Brain microvascular endothelial cell (primary cell): Measurements from ENCODE around the gene RBM46.
A peak's percentile ranks its signal among the peaks of the same experiment; 100 is the strongest.

Experiments
- DNase-seq: peaks from one replicate; pipeline ENCODE4 v3.0.0-alpha.2; 2020
- H3K27ac ChIP-seq: fragments of 250-450 bp; sonication (Bioruptor Pico); 2 replicates; pipeline ENCODE4 v1.5.1; 2020; ENCODE audit warnings: mild to moderate bottlenecking, moderate library complexity
- H3K27me3 ChIP-seq: fragments of 250-450 bp; sonication (Bioruptor Pico); replicated peaks from 2 replicates; pipeline ENCODE4 v1.5.1; 2020; ENCODE audit warnings: mild to moderate bottlenecking
- H3K36me3 ChIP-seq: fragments of 250-450 bp; sonication (Bioruptor Pico); replicated peaks from 2 replicates; pipeline ENCODE4 v1.5.1; 2020; ENCODE audit warnings: mild to moderate bottlenecking
- H3K4me3 ChIP-seq: 2 replicates; pipeline ENCODE4 v1.5.1; 2011; ENCODE audit warnings: low read depth, mild to moderate bottlenecking, control low read depth, low read length, moderate library complexity
- in situ Hi-C: cut with HindIII; loops from 2 replicates; pipeline ENCODE4 v1.10.0; 2017; ENCODE audit warnings: low sequenced_read_pairs, low pct_ligation_motif_present
- TF ChIP-seq, protein P1 (sequence below): IDR thresholded peaks from 2 replicates; pipeline ENCODE4 v1.5.1; 2011; ENCODE audit warnings: low read depth, mild to moderate bottlenecking, moderate library complexity, low read length, control low read depth, inconsistent platforms; ENCODE audit errors: missing control alignments

The RBM46 gene

DNA sequence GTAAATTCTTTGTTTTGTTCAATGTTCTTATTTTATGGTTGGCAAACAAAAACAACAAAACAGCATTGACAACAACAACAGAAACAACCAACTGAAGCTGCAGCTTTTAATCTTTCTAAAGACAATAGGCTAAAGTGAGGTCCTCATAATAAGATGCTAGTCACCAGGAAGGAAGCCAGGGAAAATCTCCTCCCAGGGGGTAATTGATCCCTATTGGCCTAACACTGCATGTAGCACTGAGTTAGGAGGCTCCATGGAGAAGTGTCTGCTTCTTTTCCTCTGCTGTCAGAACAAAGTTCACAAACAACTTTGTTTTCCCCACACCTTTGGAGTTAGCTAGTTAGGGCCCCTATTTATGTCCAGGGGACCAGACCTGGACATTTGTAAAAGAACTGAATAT is 42.0 kb upstream of the RBM46 start:
- TF ChIP-seq, protein P1, sequence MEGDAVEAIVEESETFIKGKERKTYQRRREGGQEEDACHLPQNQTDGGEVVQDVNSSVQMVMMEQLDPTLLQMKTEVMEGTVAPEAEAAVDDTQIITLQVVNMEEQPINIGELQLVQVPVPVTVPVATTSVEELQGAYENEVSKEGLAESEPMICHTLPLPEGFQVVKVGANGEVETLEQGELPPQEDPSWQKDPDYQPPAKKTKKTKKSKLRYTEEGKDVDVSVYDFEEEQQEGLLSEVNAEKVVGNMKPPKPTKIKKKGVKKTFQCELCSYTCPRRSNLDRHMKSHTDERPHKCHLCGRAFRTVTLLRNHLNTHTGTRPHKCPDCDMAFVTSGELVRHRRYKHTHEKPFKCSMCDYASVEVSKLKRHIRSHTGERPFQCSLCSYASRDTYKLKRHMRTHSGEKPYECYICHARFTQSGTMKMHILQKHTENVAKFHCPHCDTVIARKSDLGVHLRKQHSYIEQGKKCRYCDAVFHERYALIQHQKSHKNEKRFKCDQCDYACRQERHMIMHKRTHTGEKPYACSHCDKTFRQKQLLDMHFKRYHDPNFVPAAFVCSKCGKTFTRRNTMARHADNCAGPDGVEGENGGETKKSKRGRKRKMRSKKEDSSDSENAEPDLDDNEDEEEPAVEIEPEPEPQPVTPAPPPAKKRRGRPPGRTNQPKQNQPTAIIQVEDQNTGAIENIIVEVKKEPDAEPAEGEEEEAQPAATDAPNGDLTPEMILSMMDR: no peak
- Histone ChIP-seq H3K36me3 (no peaks in the 10 kb centered on the region), H3K4me3 (no peak overlapping the region), H3K27ac (no peak overlapping the region), H3K27me3 (peaks cover 36% of the 10 kb centered on the region)
- DNase-seq: no peak
- in situ Hi-C loops: no loop called here

DNA sequence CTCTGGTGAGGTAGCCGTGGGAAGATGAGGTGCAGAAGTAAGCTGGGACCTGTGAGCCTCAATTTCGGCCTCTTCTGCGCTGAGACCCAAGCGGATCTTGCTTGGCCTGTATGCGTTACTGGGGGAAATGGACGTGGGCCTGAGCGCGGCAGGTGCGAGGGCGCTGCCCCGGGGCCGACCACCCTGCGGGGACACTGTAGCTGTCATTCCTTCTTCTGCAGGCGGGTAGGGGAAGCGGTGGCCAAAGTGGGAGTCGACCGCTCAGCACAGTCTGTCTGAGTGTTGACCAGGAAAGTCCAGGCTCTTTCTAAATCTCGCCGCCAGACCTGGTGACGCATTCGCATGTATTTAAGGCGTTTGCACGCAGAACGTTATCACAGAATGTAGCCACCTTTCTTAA is 40.6 kb upstream of the RBM46 start:
- H3K27me3 ChIP-seq: peaks cover 47% of the 10 kb centered on the region
- TF ChIP-seq, protein P1: no peak
- H3K36me3 ChIP-seq: no peaks in the 10 kb centered on the region
- no peak overlapping the region for H3K27ac ChIP-seq
- in situ Hi-C loops: no loop called here
- DNase-seq: no peak
- no peak overlapping the region for H3K4me3 ChIP-seq

DNA sequence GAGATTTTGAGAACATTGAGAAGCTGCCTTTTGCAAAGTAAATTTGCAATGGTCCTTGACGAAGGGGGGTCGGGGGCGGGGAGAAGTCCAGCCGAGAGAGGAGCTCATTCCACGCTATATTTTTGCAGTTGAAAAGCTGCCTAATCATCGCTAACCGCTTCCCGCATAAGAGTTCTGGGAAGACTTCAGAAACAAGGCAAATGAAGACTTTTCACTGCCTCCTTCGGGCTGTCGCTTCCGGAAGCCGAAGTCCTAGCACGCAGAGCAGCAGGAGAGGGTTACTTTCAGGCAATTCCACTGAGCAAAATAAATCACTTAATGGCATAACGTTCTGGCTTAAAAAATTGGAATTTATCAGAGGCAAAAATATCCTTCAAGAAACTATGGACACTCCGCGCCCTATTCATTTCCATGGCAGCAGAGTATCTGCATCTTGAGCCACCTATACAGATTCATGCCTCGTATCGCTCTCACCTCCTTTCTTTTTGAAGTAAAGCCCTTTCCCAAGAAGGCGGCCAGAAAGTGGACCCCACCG is 39.9 kb upstream of the RBM46 start:
- Histone ChIP-seq H3K36me3 (no peaks in the 10 kb centered on the region), H3K27ac (no peak overlapping the region), H3K4me3 (no peak overlapping the region), H3K27me3 (peaks cover 50% of the 10 kb centered on the region)
- DNase-seq: no peak
- TF ChIP-seq, protein P1: no peak
- in situ Hi-C loops: no loop called here

DNA sequence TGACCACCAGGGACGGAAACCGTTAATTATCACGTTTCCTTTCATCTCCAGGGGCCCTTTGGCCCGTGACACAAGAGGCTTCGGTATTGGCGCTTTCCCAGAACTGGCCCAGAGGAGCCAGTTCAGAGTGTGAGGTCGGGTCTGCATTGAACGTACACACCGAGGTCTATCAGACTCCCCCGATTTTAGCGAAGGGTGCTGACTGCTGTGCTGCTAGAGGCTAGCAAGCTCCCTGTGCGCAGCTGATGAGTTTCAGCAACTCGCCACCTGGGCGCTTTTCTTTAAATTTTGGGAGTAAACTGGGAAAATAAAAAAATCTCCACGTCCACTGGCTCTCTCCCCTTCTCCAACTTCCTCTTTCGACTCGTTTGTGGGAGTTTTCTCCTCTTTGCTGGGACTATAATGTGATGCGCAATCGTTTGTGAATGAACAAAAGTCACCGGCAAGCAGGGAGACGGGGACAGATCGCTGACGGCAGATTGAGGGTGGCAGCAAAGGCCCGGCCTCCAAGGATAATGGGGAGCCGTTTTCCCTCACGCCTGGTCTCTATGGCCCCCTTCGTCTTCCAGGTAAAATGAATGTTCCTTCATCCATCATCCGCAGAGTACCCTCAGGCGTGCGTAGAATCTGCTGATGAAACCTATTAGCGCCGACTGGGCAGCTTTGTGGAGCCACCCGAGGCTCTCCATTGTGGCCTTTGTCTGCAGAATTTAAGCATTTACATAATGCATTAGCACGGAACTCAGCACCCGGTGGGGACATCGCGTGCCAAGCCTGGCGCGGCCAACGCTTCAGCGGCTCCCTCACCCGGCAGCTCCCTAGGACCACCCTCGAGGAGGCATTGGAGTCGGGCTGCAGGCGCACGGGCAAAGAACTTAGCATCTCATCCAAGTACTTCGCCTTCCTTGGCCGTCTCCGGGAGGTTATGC is 38.9 kb upstream of the RBM46 start:
- TF ChIP-seq, protein P1: no peak
- peaks cover 50% of the 10 kb centered on the region for H3K27me3 ChIP-seq
- DNase-seq: no peak
- no peak overlapping the region for H3K27ac ChIP-seq
- H3K4me3 ChIP-seq: peak overlapping the region; percentile 20
- in situ Hi-C loops: no loop called here
- no peaks in the 10 kb centered on the region for H3K36me3 ChIP-seq

DNA sequence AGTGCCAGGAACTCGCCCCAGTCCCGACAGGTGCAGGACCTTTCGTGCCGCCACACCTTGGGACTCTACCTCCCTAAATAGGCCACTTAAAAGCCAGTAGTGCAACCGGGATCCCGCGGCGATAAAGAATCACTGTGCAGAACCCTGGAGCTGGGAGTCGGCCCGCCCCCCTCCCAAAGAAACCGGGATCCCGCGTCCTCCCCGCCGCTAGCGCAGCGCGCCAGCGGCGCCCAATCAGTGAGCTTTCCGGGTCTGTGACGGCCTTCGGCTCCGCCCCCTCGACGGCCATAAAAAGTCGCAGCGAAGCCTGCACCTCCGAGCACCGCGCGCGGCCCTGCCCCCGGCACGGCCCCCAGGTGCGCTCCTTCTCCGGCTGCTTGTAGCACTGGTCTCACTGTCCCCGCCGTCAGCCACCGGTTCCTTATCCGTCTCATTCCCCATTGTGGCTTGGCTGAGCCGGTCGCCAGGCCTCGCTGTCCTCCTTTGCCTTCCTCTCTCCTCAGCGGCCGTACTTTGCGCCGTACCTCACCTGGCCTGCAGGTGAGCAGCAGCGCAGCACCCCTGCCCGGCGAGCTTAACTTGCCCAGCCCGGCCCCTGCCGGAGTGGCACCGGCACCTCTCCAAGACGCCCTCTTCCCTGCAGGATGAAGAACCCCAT is 37.3 kb upstream of the RBM46 start, which contains the start of gene LRAT:
Gene LRAT, plus strand, starts transcription at position 318 of the 658 bp plus-strand sequence. Its CDS starts 327 bp downstream, at position 645.
- Histone ChIP-seq H3K27me3 (peaks cover 50% of the 10 kb centered on the region), H3K27ac (no peak within 1 kb of the TSS), H3K36me3 (no peaks in the 10 kb centered on the region), H3K4me3 (peak within 1 kb of the TSS; percentile 49)
- in situ Hi-C loops: no loop called here
- no peak for DNase-seq
- TF ChIP-seq, protein P1: no peak
